CD4-positive, alpha-beta memory T cell (primary cell): ENCODE data around the gene RHOA. TPM values are rescaled to one million over a fixed set of nuclear protein-coding genes. Genes with fewer than 3 reads are reported as not detected.

Experiments
- CTCF ChIA-PET: fragments of 350-600 bp; sonication (Branson Sonifier 250); formaldehyde crosslinking; loops from one replicate; lab custom pipeline; 2021; ENCODE audit warnings: inconsistent platforms; ENCODE audit not compliant: partially characterized antibody; lab: Charles Lee
- POLR2A ChIA-PET: fragments of 350-600 bp; sonication (Branson Sonifier 250); formaldehyde crosslinking; loops from one replicate; lab custom pipeline; 2021; ENCODE audit not compliant: partially characterized antibody; lab: Charles Lee
- DNase-seq, 5 donors: peaks; one replicate each; pipeline versions ENCODE4 v3.0.0 to v3.0.0-alpha.2; 2020 to 2022; ENCODE audit warnings: mixed read lengths in 1 of 5
- H3K27ac ChIP-seq: one replicate; pipeline ENCODE4 v1.7.0; 2013; ENCODE audit warnings: low read depth, low read length
- H3K27me3 ChIP-seq: 2 replicates; pipeline ENCODE4 v1.7.0; 2013; ENCODE audit warnings: mild to moderate bottlenecking, low read length, moderate library complexity; ENCODE audit not compliant: insufficient read depth
- H3K36me3 ChIP-seq: 2 replicates; pipeline ENCODE4 v1.7.0; 2013; ENCODE audit warnings: mild to moderate bottlenecking, low read length, moderate library complexity; ENCODE audit not compliant: insufficient read depth
- H3K4me1 ChIP-seq: 2 replicates; pipeline ENCODE4 v1.7.0; 2013; ENCODE audit warnings: mild to moderate bottlenecking, low read length, moderate library complexity; ENCODE audit not compliant: insufficient read depth
- H3K4me3 ChIP-seq, 2 donors: one replicate each; pipeline ENCODE4 v1.7.0; 2013; ENCODE audit warnings: low read length in 2 of 2, mild to moderate bottlenecking in 1 of 2
- H3K9me3 ChIP-seq, 2 donors: one replicate each; pipeline ENCODE4 v1.7.0; 2013; ENCODE audit warnings: low read length in 2 of 2, control low read depth in 1 of 2; ENCODE audit not compliant: control insufficient read depth in 1 of 2
- H3K27ac Mint-ChIP-seq, 7 donors: one replicate each; pipeline ENCODE4 v1.8.0; 2020 to 2021; ENCODE audit warnings: mixed read lengths in 7 of 7, mild to moderate bottlenecking in 6 of 7, inconsistent platforms in 3 of 7, moderate library complexity in 3 of 7
- H3K27me3 Mint-ChIP-seq, 2 donors: one replicate each; pipeline ENCODE4 v1.8.0; 2020 to 2021; ENCODE audit warnings: mixed read lengths in 2 of 2
- H3K36me3 Mint-ChIP-seq, 2 donors: one replicate each; pipeline ENCODE4 v1.8.0; 2020 to 2021; ENCODE audit warnings: mixed read lengths in 2 of 2, inconsistent platforms in 1 of 2, mild to moderate bottlenecking in 1 of 2
- H3K4me1 Mint-ChIP-seq, 4 donors: one replicate each; pipeline ENCODE4 v1.8.0; 2020 to 2021; ENCODE audit warnings: mixed read lengths in 4 of 4, mild to moderate bottlenecking in 1 of 4
- H3K4me3 Mint-ChIP-seq, 8 donors: one replicate each; pipeline ENCODE4 v1.8.0; 2020 to 2021; ENCODE audit warnings: mixed read lengths in 8 of 8, mild to moderate bottlenecking in 7 of 8, moderate library complexity in 6 of 8, inconsistent platforms in 3 of 8
- H3K9me3 Mint-ChIP-seq, 8 donors: one replicate each; pipeline ENCODE4 v1.8.0; 2020 to 2021; ENCODE audit warnings: mixed read lengths in 8 of 8, mild to moderate bottlenecking in 5 of 8, inconsistent platforms in 3 of 8, moderate library complexity in 1 of 8
- intact Hi-C: fragments of 100-400 bp; cut with micrococcal nuclease; formaldehyde crosslinking; loops from one replicate; pipeline ENCODE4 v1.15.1; 2023
- polyA plus RNA-seq, 2 donors: library from polyadenylated mRNA; unstranded; fragments of 300-500 nt; fragmentation: Illumina TruSeq; gene quantifications; one replicate each; pipeline ENCODE4 v1.2.3, GENCODE V29; 2021
- total RNA-seq, 2 experiments: library from RNA; stranded (reverse); gene quantifications; one replicate each; pipeline ENCODE4 v1.2.3, GENCODE V29; 2021

RHOA gene
- total and polyA plus RNA-seq, 4 experiments from 2014 or later = 246 to 784 (median 443) TPM

DNA sequence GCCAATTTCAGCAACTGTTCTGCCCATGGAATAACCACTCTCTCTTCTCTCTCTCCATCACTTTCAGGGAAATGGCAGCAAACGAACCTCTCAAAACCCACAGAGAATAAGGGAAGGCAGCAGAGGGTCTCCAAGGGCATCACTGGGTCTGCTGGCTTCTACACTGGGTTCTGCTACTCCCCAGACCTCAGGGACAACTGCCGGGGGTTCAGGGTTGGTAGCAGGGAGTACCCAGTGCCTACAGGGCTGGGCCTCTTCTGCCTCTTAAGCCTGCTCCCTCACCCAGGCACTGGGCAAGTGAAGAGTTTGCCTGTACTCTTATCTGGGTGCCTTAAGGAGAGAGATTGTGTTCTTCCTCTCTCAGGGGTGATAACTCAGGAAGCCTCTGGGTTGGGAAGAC, 3.0 kb upstream of the RHOA start:
- Mint-ChIP-seq H3K36me3 (peaks cover 0 to 26% of the 10 kb centered on the region in 2 donors), H3K27me3 (no peaks in the 10 kb centered on the region)

DNA sequence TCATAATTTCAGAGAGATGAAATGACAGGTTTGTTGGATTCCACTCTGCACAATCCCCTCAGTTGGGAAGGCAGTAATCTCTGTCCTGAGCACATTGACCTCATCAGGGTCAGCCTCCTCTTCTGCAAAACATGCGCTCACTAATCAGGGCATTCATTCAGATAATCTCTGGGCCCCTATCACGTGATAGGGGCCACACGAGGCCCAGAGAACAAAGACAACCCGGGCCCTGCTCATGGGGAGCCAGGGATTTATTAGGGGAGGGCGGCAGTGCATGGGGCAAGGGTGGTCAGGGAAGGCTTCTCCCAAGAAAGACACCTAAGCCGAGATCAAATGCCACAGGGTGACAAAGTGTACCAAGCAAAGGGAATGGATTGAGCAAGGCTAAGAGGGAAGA, 1.6 kb upstream of the RHOA start:
- Histone ChIP-seq H3K27me3 (no peaks in the 10 kb centered on the region), H3K36me3 (no peaks in the 10 kb centered on the region), H3K9me3 (no peaks in the 10 kb centered on the region), H3K27ac (peak overlapping the region; percentile 93), H3K4me3 (peak overlapping the region; percentile 78 to 89), H3K4me1 (peaks cover 80% of the 10 kb centered on the region)
- Mint-ChIP-seq H3K4me3 (peak overlapping the region; percentile 65 to 95 (median 90)), H3K27ac (peak overlapping the region; percentile 77 to 97 (median 95)), H3K27me3 (no peaks in the 10 kb centered on the region), H3K9me3 (peaks cover 0 to 2% (median 0%) of the 10 kb centered on the region in 8 donors), H3K4me1 (peaks cover 49 to 80% (median 65%) of the 10 kb centered on the region in 4 donors), H3K36me3 (peaks cover 0 to 23% of the 10 kb centered on the region in 2 donors)
- CTCF ChIA-PET = interaction anchor here (0.9 to 3.0 kb wide), 3 partner anchors 36 to 80 kb away, joined by 3 to 20 read pairs (median 4); partner anchors contain the start of gene USP4
- no peak for DNase-seq
- POLR2A ChIA-PET = interaction anchor here (1.0 to 7.6 kb wide), 9 partner anchors 8 to 320 kb away, joined by 3 to 179 read pairs (median 15); partner anchors contain the start of genes AMT, NICN1, QRICH1 and USP4
- intact Hi-C loops = loop anchor here (2.0 to 10.0 kb wide), 4 partner anchors 261 to 726 kb away; partner anchors contain the start of genes APEH, NCKIPSD and QRICH1

More for the DNA sequence above, 3.0 kb upstream of the RHOA start:
- Histone ChIP-seq H3K4me3 (no peak overlapping the region), H3K27me3 (no peaks in the 10 kb centered on the region), H3K9me3 (no peaks in the 10 kb centered on the region), H3K36me3 (no peaks in the 10 kb centered on the region), H3K4me1 (peaks cover 66% of the 10 kb centered on the region), H3K27ac (peak overlapping the region; percentile 78)
- H3K27ac Mint-ChIP-seq = peak overlapping the region; percentile 56 to 99 (median 95)
- peak overlapping the region in 6 of 8 donors; percentile 15 to 52 (median 39) for H3K4me3 Mint-ChIP-seq
- POLR2A ChIA-PET = interaction anchor here (0.6 to 7.6 kb wide), 4 partner anchors 11 to 75 kb away, joined by 3 to 179 read pairs (median 8); partner anchors contain the start of genes GPX1 and USP4
- peaks cover 0 to 2% (median 0%) of the 10 kb centered on the region in 8 donors for H3K9me3 Mint-ChIP-seq
- intact Hi-C loops = loop anchor here (1.0 to 10.0 kb wide), 4 partner anchors 35 to 727 kb away; partner anchors contain the start of genes APEH and NCKIPSD
- CTCF ChIA-PET = interaction anchor here (0.9 to 3.4 kb wide), 7 partner anchors 13 to 74 kb away, joined by 3 to 46 read pairs (median 12); partner anchors contain the start of genes NICN1 and USP4
- DNase-seq = no peak
- H3K4me1 Mint-ChIP-seq = peaks cover 46 to 83% (median 64%) of the 10 kb centered on the region in 4 donors

DNA sequence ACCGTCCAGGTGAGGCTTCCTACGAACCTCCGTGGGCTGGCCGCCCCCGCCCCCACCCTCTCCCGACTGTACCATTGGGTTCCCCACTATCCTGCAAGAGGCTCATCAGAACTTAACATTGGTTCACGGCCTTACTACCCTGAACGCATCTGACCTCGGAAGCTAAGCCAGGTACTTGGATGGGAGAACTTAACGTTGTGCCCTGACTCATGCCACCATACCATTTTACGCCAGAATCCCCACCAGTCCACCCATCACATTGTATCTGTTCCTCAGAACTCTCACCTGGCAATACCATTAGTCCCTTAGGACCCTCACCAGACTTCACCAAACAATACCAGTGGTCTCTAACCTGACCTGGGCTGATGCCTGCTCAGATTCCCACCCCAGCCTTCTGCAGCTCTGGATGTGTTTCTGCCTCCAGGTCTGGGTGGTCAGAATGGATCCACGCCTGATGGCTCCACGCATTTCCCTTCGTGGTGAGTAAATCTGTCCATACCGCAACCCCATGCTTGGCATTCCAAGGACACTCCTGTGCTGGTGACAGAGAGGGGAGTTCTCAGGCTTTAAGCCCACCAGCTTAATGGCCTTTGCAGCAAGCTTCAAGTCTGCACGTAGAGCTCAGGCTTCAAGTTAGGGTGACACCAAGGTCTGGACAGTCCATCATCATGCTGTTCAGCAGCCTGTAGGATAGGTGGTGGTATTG, 1.0 kb upstream of the RHOA start:
- peaks cover 0 to 22% of the 10 kb centered on the region in 2 donors for H3K36me3 Mint-ChIP-seq
- Histone ChIP-seq H3K36me3 (no peaks in the 10 kb centered on the region), H3K27me3 (no peaks in the 10 kb centered on the region), H3K4me3 (peak overlapping the region; percentile 78 to 89), H3K27ac (peak overlapping the region; percentile 93), H3K4me1 (peaks cover 81% of the 10 kb centered on the region), H3K9me3 (no peaks in the 10 kb centered on the region)
- peak overlapping the region; percentile 85 to 95 (median 91) for H3K4me3 Mint-ChIP-seq
- H3K4me1 Mint-ChIP-seq = peaks cover 50 to 82% (median 64%) of the 10 kb centered on the region in 4 donors
- no peak for DNase-seq
- CTCF ChIA-PET = interaction anchor here (0.9 to 3.0 kb wide), 3 partner anchors 36 to 80 kb away, joined by 3 to 20 read pairs (median 4); partner anchors contain the start of gene USP4
- no peaks in the 10 kb centered on the region for H3K27me3 Mint-ChIP-seq
- H3K27ac Mint-ChIP-seq = peak overlapping the region; percentile 95 to 99 (median 97)
- intact Hi-C loops = loop anchor here (1.0 to 10.0 kb wide), 8 partner anchors 17 to 725 kb away; partner anchors contain the start of genes APEH, DAG1, GPX1 and NCKIPSD
- POLR2A ChIA-PET = interaction anchor here (0.7 to 7.6 kb wide), 20 partner anchors 8 to 825 kb away, joined by 3 to 179 read pairs (median 6); partner anchors contain the start of genes AMT, DAG1, GPX1 and NDUFAF3
- peaks cover 0 to 2% (median 0%) of the 10 kb centered on the region in 8 donors for H3K9me3 Mint-ChIP-seq

DNA sequence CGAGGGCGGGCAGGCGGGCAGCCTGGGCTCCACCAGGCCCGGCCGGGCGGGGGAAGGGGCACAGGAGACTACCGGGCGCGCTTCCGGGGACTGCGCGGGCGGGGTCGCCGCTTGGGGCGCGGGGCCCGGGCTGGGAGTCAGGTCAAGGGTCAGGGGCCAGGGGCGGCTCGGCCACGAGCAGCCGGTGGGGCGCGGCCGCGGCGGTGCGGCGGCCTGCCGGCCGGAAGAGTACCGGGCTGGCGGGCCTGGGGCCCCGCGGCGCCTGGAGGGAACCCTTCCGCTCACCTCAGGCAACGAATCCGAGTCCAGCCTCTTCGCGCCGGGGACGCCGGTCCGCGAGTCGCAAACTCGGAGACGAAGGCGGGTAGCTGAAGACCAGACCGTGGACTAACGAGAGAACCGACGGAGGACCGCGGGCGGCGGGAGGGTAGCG, 225 bp downstream of the RHOA start:
- Mint-ChIP-seq H3K27ac (peak overlapping the region in 6 of 7 donors; percentile 92 to 97 (median 94)), H3K4me3 (peak overlapping the region; percentile 91 to 98 (median 94)), H3K9me3 (peaks cover 0 to 2% (median 0%) of the 10 kb centered on the region in 8 donors), H3K27me3 (no peaks in the 10 kb centered on the region), H3K36me3 (peaks cover 0 to 21% of the 10 kb centered on the region in 2 donors), H3K4me1 (peaks cover 50 to 82% (median 63%) of the 10 kb centered on the region in 4 donors)
- no peaks in the 10 kb centered on the region for H3K36me3 ChIP-seq
- no peaks in the 10 kb centered on the region for H3K27me3 ChIP-seq
- no peaks in the 10 kb centered on the region for H3K9me3 ChIP-seq
- DNase-seq = peak in 1 of 5 donors; percentile 67
- intact Hi-C loops = loop anchor here (5.0 to 10.0 kb wide), 3 partner anchors 263 to 724 kb away; partner anchors contain the start of genes APEH and NCKIPSD
- peak overlapping the region; percentile 45 to 69 for H3K4me3 ChIP-seq
- peak overlapping the region; percentile 93 for H3K27ac ChIP-seq
- peaks cover 81% of the 10 kb centered on the region for H3K4me1 ChIP-seq
- ChIA-PET CTCF (interaction anchor here (0.8 to 3.0 kb wide), 2 partner anchors 38 to 71 kb away, joined by 3 to 20 read pairs; partner anchors contain the start of gene USP4), POLR2A (interaction anchor here (0.7 to 7.6 kb wide), 21 partner anchors 9 to 826 kb away, joined by 3 to 179 read pairs (median 6); partner anchors contain the start of genes AMT, DAG1, GPX1 and NDUFAF3)

DNA sequence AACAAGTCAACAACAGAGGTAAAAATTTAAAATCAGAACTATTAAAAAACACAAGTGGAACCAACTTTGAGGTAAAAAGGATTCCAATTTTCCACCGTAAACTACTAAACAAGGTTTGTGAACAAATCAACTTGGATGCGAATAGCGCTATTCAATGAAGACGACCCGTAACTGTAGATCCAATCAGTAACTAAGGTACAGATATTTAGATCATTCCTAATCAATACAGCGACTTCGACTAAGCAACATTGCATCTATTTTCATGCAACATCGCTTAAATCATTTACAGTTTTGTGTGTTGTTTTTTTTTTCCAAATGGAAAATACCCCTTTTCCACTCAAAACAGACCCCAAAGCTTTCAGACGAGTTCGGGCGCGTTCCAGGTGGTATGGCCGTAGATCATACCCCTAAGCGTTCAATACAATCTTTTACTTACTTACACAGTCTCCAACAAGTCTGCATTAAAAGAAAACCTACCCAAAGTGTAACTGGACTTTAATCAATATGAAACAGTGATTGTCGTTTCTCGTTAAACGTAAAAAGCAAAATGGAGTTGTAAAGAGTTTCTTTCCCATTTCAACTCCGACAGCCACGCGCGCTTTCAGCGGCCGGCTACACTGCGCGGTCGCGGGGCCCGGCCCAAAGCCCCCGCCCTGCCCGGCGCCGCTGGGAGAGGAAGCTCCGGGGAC, 786 bp downstream of the RHOA start:
- peak in 1 of 5 donors; percentile 13 for DNase-seq
- Histone ChIP-seq H3K4me3 (peak overlapping the region; percentile 45 to 69), H3K27me3 (no peaks in the 10 kb centered on the region), H3K9me3 (no peaks in the 10 kb centered on the region), H3K4me1 (peaks cover 81% of the 10 kb centered on the region), H3K27ac (peak overlapping the region; percentile 93), H3K36me3 (no peaks in the 10 kb centered on the region)
- CTCF ChIA-PET = interaction anchor here (3.0 kb wide), 1 partner anchor 71 kb away, joined by 20 read pairs; the partner anchor contains the start of gene USP4
- intact Hi-C loops = loop anchor here (5.0 to 10.0 kb wide), 3 partner anchors 264 to 724 kb away; partner anchors contain the start of genes APEH and NCKIPSD
- Mint-ChIP-seq H3K9me3 (peaks cover 0 to 2% (median 0%) of the 10 kb centered on the region in 8 donors), H3K36me3 (peaks cover 0 to 19% of the 10 kb centered on the region in 2 donors), H3K4me3 (peak overlapping the region; percentile 91 to 98 (median 94)), H3K27me3 (no peaks in the 10 kb centered on the region), H3K27ac (peak overlapping the region; percentile 92 to 96 (median 94)), H3K4me1 (peaks cover 48 to 82% (median 62%) of the 10 kb centered on the region in 4 donors)
- POLR2A ChIA-PET = interaction anchor here (0.7 to 7.6 kb wide), 13 partner anchors 8 to 404 kb away, joined by 3 to 179 read pairs (median 15); partner anchors contain the start of genes AMT, DAG1, GPX1 and NICN1
